SKM-1 treated with dmso at 0.1 percent for 144 hours (cell line): Measurements from ENCODE around the gene HTT.
"Not testable (repeated sequence)": the region's sequence is repeated elsewhere in the genome, so short reads cannot be mapped to it uniquely, and the experiment has no call there.

ENCODE experiments used
- DNase-seq: peaks from one replicate; lab custom pipeline; 2025; ENCODE audit not compliant: unreplicated experiment; lab: John Stamatoyannopoulos, UW

HTT gene

GRCh38 chr4:3161044-3161443 lies 86.6 kb downstream of the HTT start:
- not testable (repeated sequence) for DNase-seq

- DNase-seq = not testable (repeated sequence)
These were observed 92.0 kb downstream of the HTT start for GRCh38 chr4:3166434-3166833.

- no peak for DNase-seq
These were observed 93.5 kb downstream of the HTT start for GRCh38 chr4:3168029-3168428.

GRCh38 chr4:3174371-3175338 lies 100.2 kb downstream of the HTT start:
- no peak for DNase-seq

DNA sequence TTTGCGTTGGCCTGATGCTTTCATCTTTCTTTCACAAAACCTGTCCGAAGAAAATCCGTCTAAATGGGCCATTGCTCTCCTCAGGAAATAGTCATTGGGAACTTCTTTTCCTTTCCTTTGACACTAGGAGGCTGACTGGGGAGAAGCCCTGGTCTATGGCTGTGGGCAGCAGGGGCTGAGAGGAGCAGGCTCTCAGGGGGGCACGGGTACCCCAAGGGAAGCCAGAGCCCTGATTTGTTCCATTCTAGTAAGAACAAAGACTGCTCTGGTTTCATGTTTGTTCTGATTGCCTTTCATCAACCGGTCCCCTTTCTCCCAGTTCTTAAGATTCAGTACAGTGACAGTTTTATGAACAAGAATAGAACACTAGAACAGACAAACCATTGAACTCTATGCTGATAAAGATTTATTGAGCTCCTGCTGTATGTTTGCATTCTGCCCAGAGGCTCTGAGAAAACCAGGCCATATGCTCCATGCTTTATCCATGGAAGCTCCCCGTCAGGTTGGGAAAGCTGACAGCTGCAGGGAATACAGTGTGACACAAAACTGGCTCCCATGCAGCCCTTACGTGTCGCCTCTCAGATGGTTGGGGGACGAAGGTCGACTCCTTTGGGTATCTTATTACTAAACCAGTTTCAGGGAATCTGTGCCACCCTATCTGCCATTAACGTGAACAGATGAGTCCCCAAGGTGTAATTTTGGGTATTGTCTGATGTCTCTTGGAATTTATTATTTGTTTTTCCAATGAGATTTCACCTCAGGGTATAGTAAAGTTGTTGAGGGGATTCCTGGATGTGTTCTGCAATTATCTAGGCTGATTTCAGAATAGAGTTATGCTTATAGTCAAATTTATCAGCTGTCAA lies 102.1 kb downstream of the HTT start:
- no peak for DNase-seq

GRCh38 chr4:3177426-3177825 lies 102.9 kb downstream of the HTT start:
- DNase-seq = no peak

DNA sequence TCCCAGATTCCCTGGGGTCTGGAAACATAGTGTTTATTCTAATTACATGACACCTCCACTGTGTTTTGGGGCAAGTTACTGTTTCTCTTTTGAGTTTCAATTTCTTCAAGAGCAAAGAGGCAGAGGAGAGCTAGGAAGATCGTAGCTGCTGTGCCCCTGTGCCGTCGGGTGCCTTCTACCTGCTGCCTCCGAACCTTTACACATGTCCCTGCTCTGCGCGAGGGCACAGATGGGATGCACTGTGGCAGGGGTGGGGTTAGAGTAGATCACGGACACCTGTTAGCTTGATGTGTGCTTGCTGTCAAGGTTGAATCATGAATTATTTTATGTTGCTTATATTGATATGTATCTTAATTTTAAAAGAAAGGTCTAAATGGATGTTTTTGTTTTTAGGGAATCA lies 103.4 kb downstream of the HTT start:
- no peak for DNase-seq

DNA sequence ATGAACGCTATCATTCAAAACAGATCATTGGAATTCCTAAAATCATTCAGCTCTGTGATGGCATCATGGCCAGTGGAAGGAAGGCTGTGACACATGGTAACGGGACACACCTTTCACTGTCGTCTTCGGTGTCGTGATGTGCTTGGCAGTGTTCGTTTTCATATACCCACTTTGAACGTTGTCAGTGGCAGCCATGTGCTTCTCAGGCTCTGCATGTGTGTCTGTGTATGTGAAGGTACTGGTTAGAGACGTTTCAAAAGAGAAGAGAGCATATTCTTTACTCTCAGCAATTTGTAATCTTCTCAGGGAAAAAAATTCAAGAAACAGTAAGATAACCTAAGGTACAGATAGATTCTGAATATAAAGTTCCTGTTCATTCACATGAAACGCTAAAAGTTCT lies 103.9 kb downstream of the HTT start:
- no peak for DNase-seq

DNA sequence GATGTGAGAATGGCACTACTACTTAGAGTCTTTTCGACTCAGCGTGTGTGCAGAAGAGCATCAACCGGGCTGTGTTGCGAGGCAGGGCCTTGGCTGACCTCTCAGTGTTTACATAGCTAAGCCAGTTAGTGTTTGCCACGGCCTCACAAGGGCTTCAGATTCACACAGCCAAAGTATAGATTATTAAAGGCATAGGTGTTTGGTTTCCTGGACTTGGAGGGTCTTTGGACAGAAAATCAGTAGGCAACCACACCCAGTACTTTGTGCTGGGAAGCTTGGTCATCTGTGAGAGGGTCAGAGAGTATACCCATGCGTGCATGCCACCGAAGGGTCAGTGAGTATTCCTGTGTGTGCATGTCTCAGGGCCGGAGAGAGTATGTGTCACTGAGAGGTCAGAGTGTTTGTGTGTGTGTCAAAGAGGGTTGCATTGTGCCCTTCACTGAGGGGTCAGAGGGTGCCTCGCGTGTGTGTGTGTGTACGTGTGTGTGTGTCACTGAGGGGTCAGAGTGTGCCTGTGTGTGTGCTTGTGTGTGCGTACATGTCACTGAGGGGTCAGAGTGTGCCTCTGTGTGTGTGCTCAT lies 104.7 kb downstream of the HTT start:
- no peak for DNase-seq

DNA sequence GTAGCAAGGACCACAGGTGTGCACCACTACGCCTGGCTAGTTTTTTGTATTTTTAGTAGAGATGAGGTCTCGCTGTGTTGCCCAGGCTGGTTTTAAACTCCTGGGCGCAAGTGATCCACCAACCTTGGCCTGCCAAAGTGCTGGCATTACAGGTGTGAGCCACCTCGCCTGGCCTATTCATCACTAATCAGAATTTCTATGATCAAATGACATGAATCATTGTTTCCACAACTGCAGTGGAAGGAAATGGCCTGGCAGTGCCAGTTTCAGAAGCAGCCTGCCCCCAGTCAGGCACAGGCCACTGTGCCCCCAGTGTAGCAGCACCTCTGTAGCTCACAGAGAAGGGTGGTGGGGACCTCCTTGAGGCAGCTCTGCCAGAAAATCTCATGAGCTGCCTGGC lies 108.5 kb downstream of the HTT start:
- DNase-seq = no peak

- no peak for DNase-seq
These were observed 110.2 kb downstream of the HTT start for GRCh38 chr4:3184725-3185124.

- no peak for DNase-seq
These were observed 112.1 kb downstream of the HTT start for GRCh38 chr4:3186609-3187008.

GRCh38 chr4:3188118-3188517 lies 113.6 kb downstream of the HTT start:
- DNase-seq = no peak

DNA sequence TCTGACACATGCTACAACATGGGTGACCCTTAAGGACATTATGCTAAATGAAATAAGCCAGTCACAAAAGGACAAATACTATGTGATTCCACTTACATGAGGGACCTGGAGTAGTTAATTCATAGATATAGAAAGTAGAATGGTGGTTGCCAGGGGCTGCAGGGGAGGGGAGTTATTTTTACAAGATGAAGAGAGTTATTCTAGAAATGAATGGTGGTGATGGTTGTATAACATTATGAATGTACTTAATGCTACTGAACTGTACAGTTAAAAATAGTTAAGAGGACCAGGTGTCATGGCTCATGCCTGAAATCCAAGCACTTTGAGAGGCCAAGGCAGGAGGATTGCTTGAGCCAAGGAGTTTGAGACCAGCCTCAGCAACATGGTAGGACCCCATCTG lies 115.0 kb downstream of the HTT start:
- no peak for DNase-seq

GRCh38 chr4:3190549-3190948 lies 116.1 kb downstream of the HTT start:
- DNase-seq = no peak

DNA sequence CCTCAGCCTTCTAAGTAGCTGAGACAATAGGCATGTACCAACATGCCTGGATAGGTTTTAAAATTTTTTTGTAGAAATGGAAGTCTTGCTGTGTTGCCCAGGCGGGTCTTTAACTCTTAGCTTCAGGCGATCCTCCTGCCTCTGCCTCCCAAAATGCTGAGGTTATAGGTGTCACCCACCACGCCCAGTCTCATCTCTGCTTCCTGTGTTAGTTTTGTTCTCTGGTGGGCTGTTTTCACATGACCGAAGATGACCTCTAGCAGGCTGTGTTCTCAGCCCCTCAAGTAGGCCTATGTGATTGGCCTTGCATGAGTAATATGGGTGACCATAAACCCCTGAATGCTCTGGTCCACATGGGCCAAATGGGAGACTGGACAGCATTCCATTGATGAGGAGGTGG lies 117.7 kb downstream of the HTT start:
- DNase-seq = no peak

DNA sequence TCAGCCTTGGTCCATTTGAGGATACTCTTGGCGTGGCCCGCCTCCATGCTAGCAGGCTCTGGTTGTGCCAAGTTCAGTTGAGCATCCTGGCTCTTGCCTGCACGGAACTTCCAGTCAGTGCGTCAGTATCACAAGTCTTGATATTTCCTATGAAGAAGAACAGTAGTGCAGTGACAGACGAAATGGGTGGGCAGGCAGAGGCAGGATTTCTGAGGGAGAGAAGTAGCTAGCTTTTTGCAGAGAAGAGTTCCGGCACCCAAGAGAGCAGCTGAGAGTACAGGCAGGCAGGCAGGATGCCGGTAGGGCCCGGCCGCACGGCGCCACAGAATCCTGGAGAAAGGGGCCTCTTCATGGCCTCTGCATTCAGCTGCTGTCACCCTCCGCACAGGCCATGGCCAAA lies 118.3 kb downstream of the HTT start:
- DNase-seq = no peak

DNA sequence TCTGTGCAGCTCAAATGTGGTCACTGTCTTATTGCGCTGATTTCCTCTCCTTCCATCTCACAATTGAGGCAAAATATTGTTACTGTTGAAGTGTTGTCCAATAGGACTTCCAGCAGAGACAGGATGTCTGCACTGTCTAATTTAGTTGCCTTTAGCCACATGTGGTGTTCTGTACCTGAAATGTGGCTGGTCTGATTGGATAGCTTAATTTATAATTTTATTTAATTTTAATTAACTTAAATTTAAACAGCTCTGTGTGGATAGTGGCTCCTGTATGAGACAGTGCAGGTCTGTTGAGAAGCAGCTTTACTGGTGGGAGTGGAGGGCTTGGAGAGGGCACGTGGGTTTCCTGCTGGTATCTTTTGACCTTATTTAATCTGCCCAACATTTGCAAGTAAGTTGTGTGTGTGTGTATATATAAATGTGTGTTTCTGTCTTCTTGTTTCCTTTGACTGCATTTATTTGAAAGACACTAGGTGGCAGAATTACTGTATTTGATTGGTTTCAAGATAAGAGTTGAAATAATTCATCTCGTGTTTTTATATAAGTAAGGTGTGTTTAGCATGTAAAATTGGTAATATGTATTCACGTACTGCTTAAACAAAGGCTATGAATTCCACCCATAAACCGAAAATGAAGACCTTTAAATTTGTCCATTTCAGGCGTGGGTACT lies 119.2 kb downstream of the HTT start:
- DNase-seq = no peak

GRCh38 chr4:3196670-3197359 lies 122.3 kb downstream of the HTT start:
- no peak for DNase-seq

DNA sequence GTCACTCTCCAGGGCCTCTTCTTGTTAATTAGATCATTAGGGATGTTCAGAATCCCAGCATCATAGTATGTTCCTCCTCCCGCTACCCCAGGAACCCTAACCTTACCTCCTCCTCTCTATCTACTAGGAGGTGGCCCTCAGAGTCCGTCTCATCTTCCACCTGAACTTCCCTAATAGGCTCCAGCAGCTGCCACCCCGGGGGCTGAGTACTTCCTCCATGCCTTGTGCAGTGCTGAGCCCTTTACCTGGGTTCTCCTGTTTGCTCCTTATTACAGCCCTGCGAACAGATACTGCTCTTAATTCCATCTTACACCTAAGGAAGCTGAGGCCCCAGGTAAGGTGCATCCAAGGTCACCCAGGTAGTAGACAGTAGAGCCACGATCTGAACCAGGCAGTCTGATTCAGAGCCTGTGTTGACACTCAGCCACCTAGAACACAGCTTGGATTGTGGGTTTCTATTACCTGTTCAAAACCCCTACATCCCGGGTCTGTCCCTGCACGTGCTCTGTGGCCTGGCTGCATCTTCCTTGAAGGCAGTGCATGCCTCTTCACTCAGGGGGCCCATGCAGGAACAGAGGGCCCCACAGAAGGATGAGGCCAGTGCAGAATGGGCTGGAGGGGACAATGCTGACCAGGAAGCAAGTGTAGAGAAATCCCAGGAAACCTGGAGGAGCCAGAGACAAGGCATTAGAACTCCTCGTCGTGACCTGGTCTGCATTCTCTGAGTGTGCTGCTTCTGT lies 123.1 kb downstream of the HTT start:
- DNase-seq = no peak
